HG03354 (cell line): ENCODE measurements around the gene ZSWIM5.
"Not testable (repeated sequence)": the region's sequence is repeated elsewhere in the genome, so short reads cannot be mapped to it uniquely, and the experiment has no call there.

ENCODE experiments used
- ATAC-seq: cut with Tn5 transposase; IDR thresholded peaks from one replicate; pipeline ENCODE4 v1.9.1; 2021; ENCODE audit warnings: mild to moderate bottlenecking; ENCODE audit not compliant: unreplicated experiment, poor library complexity, severe bottlenecking

Gene ZSWIM5

DNA sequence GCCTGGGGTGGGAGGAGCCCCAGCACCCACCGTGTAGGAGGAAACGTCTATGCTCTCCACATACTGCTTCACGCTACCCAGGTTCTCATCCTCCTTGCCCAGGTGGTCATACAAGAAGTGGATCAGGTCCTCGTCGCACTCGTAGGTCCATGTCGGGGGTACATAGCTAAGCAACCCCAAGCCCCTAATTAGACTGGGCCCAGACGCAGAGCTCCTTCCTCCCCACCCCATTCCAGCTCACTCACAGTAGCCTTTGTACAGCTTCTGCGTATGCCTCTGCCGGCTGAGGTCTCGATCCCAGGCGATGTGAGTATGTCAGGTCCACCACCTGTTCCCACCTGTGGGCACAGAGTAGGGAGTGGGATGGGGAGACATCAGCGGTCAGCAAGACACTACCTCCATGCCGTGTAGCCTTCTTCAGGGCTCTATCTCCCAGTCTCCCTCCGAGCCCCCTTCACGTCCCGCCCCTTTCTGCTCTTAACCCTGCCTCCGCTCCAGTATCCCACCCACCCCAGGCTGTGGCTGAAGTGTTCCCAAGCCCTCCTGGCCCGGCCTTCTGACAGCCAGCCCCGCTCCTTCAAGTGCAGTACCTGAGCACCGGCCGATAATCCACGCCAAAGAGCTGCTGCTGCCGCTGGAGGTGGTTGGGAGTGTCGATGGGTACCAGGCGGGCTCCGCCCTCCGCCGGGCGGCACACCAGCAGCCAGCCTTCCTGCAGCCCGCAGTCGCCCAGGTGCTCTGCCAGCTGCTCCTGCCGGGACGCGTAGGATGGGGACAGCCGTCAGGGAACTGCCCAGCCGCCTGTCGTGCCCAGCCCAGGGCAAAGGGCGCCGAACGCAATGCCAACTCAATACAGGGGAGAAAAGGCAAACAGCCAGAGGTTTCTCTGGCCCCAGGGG, 196.2 kb downstream of the ZSWIM5 start:
- no peak for ATAC-seq

DNA sequence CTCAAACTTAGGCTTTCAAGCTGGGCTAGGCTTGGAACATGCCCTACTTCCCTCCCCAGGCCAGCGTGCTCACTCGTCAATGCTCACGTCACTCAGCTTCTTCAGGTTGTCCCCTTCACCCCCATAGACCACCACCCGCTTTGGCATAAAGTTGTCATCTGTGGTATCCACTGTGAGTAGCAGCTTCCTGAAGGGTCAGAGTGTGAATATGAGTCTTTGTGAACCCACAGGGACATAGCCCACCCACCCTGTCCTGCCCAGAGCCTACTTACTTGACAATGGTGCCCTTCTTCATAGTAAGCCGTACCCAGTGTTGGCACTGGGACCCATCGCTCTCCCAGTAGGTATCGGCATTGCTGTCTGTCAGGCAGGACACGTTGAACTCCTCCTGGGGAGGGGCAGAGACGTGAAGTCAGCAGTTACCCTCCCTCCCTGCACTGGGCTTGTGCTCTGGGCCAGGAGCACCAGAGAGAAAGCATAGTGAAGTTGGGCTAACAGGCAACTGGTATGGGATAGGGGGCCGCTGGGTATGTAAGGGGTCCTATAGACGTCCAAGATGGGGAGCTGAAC, 197.0 kb downstream of the ZSWIM5 start:
- no peak for ATAC-seq

DNA sequence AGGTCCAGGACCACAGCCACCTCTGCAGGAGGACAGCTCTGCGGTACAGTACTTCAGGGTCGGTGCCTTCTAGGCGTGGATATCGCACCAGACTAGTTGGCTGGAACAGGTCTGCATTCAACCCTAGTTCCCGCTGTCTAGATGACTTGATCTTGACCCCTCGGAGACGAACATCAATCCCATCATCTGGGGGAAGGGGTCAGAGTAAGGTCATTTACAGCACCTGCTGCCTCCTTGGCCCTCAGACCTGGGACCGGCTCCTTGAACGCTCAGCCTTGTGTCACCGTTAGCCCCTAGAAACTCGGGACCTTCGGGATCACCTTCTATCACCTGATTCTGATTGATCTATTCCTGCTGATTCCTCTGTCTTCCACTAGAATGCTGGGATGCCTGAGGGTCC, 197.9 kb downstream of the ZSWIM5 start:
- ATAC-seq = no peak

DNA sequence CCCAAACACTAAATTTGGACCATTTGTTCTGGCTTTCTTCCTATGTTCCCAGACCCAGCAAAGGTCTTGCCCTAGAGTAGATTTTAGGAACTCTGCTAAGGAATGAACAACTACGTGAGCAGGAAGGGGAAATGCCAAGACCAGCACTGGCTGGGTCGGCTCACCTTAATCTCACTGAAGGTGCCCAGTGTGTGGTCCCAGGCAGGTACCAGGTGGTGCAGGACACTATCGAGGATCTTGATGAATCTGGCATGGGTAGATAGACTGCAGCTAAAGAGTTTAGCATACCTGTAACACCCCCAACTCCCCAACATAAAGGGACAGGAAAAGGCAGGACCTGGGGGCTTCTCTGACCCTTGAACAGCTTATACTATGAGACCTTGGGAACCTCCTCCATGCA, 198.3 kb downstream of the ZSWIM5 start:
- no peak for ATAC-seq

DNA sequence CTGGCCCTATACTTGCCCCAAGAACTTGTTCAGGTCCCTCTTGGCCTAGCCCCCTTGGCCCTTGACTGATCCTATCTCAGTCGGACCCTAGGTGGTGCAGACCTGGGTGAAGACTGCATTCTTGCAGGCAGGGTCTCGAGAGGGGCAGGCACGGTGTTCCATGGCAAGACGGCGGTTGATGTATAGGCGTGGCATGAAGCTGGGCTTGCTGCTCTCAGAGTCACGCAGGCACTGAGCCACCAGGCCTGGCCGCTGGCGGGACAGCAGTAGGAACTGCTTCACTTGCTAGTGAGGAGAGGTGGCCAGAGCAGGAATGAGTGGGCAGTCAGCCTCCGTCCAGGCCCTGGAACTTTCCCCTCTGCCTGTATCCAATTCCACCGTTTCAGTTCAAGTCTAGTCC, 199.1 kb downstream of the ZSWIM5 start:
- no peak for ATAC-seq

DNA sequence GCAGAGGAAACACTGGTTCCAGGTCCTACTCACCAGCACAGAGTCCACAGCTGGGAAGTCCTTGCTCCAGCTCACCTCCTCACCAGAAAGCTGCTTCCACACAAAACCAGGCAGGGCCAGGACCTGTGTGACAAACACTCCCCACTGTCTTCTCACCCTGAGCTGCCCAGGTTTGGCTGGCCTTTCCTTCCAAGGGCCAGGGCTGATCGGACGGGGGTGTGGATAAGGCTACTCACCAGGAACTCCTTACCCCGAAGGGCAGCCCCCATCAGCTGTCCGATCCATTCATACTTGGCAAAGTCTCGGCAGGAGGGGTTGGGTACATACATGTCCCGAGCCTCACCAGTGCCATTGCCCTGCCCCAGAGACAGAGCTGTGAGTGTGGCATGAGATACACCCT, 200.6 kb downstream of the ZSWIM5 start:
- no peak for ATAC-seq

DNA sequence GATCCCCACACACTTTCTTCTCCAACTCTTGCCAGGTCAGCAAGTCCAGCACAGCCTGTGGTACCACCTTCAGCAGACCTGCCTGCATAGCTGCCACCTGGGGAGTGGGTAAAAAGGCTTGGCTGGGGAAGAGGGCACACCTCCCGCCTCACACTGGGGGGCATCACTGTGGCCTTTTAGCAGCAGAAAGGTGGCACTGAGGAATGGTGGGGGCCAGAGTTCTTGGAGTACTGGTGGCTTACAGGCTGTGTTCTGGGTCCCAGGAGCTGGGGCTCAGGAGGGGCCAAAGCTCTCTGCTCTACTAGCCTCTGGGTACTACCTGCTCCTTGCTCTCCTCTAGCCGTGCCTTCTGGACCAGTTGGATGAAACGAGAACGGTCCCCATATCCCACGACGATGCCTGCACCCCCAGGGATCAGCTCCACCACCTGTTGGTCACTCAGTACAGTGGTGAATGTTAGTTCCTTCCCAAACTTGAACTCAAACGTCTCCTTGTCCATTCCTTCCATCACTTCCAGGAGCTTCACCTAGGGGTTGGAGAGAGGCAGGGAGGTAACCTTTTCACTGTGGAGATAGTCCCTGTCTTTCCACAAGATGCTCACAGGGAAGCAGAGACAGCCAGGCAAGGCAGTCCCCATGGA, 202.0 kb downstream of the ZSWIM5 start:
- ATAC-seq = no peak

DNA sequence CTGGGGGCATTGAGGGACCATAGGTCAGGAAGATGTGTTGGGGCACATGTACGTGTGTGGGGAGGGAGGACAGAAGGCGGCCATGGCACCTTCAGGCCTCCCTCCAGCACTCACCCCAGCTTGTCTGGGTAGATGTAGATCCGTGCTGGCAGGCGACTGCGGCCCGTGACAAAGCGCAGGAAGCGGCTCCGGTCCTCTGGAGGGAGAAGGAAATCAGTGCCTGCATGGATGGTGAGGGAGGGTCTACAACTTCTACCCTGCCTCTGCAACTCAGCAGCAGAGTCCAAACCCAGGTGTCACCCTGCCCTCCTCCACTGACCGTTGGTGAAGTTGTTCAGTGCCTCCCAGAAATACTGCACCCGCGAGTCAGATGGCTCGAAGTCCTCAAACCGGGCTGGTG, 202.7 kb downstream of the ZSWIM5 start:
- no peak for ATAC-seq

DNA sequence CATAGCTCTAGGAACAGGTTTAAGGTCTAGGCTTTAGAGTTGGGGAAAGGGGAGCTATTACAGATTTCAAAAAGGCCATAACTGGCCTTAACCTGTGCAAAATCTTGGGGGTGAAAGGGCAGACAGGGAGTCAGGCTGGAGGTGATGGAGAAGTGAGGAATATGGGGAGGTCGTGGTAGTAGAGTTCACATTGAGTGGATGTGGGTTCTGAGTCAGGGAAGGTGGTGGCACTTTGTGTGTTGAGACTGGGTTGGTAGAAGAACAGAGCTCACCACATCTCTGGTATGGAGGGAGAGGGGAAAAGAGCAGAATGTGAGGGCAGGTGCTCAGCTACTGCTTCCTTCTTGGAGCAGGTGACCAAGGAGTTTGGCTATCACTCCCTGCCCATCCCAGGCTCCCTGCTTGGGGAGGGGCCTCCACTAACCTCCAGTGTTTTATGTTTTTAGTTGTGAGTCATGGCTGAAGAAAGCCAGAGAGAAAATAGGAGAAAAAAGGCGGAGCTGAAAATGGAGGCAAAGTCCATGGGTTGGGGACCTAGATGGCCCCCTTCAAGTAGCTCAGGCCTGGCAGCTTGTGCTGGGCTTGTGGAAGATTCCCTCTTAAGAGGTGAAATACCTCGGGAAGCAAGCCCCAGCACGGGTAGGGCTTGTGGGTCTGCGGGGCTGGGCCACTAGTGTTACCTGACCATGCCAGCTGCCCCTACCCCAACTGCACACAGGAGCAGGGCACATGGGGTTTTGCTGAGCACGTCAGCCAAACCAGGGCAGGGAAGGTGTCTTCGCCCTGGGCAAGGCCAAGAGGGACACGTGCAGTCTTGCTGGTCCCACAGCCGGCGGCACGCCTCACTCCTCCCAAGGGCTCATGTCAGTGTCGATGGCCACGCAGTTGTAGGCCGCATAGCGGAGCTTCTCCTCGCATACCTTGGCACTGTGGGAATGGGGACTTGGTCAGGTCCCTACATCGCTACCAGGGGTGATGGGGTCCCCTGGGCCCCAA, 203.5 kb downstream of the ZSWIM5 start:
- no peak for ATAC-seq

DNA sequence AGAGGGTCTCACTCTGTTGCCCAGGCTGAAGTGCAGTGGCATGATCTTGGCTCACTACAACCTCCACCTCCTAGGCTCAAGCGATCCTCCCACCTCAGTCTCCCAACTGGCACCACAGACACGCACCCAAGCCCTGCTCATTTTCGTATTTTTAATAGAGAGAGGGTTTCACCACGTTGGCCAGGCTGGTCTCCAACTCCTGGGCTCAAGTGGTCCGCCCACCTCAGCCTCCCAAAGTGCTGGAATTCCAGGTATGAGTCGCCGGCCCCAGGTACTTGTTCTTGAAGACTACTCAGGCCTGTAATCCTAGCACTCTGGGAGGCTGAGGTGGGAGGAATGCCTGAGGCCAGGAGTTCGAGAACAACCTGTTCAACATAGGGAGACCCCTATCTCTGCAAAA, 204.8 kb downstream of the ZSWIM5 start:
- ATAC-seq = not testable (repeated sequence)

DNA sequence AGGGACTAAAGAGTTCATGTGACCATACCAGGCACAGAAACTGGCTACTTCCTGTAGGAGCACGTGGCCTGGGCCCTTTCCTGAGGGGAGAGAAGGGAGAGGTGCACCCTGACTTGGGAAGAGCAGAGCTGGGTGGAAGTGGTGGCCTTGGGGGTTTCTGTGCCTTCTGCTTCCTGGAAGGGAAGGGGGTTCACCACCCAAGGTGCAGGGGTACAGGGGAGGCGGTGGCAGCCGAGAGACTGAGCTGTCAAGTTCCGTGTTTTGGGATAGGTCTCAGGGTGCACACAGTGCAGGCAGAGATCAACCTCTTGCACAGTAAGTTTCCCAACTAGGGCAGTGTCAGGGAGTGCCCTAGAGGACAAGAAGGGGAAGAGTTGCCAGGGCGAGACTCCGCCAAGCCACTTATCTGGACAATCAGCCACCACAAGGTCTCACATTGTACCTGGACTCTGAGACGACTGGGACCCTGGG, 205.4 kb downstream of the ZSWIM5 start:
- no peak for ATAC-seq

DNA sequence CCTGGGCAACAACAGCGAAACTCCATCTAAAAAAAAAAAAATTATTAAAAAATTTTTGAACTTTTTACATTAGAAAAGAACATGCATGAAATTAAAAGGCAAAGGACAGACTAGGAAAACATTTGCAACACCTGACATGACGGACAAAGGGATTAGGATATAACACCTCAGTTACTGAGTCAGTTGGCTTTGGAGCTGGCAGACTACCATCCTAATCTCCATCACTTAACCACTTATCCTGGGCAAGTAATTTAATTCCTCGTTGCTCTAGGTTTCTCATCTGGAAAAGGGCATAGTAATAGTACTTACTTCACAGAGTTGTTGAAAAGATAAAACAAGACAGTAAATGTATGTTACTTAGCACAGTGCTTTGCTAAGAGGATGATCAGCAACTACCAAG, 207.2 kb downstream of the ZSWIM5 start:
- ATAC-seq = no peak

DNA sequence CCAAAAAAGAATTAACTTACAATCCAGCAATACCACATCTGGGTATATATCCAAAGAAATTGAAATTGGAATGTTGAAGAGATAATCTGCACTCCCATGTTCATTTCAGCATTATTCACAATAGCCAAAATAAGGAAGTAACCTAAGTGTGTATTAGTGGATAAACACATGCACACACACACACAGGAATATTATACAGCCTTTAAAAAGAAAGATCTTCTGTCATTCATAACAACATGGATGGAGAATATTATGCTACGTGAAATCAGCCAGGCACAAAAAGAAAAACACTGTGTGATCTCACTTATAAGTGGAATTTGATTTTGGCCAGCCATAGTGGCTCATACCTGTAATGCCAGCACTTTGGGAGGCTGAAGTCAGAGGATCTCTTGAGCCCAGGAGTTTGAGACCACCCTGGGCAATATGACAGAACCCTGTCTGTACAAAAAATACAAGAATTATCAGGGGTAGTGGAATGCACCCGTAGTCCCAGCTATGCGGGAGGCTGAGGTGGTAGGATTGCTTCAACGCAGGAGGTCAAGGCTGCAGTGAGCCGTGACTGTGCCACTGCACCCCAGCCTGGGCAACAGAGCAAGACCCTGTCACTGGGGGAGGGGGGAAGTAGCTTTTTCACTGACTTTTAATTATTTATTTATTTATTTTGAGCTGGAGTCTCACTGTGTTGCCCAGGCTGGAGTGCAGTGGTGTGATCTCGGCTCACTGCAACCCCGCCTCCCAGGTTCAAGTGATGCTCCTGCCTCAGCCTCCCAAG, 210.8 kb downstream of the ZSWIM5 start:
- ATAC-seq = no peak

DNA sequence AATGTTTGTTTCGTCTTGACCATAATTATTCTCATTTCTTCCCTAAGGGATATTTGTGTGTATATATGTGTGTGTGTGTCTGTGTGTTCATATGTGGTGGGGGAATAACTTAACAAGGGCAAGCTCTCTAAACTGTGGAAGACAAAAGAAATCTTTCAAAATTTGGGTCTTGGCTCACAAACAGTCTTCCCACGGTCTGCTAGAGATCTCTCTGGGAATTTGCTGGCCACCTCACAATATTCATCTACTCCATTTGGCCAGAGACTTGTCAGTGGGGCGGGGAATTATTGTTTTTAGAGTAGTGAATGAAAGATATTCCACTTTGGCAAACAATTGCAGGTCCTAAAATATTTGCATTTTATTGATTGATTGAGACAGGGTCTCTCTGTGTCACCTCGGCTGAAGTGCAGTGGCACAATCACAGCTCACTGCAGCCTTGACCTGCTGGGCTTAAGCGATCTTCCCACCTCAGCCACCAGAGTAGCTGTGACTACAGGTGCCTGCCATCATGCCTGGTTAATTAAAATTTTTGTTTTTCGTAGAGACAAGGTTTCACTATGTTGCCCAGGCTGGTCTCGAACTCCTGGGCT, 212.0 kb downstream of the ZSWIM5 start:
- ATAC-seq = no peak

DNA sequence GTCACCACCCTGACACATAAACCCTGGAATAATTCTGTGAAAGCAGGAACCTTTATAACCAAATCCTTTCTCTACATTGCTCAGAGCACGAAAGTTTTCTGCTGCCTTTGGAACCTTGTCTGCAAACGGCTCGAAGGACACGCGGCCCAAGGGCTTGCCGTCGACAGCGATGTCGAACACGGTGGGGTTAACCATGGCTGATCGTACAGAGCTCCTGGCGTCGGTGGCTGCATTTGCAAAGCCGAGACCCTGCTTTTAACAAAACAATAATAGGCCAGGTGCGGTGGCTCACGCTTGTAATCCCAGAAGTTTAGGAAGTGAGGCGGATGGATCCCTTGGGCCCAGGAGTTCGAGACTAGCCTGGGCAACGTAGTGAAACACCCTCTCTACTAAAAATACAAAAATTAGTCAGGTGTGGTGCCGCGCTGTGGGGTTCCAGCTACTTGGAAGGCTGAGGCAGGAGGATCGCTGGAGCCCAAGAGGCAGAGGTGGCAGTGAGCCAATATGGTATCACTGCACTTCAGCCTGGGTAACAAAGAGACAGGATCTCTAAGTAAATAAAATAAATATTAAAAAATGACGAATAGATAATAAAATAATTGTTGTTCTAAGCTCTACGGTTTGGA, 217.8 kb downstream of the ZSWIM5 start:
- ATAC-seq = no peak

DNA sequence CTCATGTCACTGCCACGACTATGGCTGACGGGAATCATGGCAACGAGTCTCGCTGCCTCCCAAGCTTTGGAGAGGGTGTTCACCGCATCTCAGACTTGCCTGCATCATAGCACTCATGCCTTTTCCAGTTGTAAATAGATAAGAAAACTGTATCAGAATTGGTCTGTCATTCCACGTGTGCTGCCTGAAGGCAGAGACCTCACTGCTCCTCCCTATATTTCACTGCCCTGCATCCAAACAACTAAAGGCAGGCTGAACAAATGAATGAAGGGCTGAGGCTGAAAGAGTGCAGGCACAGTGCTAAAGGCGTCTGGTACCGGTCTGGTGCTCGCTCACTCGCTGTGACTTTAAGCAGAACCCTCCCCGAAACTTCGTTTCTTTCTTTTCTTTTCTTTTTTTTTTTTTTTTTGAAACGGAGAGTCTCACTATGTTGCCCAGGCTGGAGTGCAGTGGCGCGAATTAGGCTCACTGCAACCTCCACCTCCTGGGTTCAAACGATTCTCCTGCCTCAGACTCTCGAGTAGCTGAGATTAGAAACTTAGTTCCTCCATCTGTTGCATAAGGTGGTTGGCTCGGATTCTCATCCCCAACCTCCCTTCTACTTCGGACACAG, 220.6 kb downstream of the ZSWIM5 start:
- ATAC-seq = peak; percentile 15

DNA sequence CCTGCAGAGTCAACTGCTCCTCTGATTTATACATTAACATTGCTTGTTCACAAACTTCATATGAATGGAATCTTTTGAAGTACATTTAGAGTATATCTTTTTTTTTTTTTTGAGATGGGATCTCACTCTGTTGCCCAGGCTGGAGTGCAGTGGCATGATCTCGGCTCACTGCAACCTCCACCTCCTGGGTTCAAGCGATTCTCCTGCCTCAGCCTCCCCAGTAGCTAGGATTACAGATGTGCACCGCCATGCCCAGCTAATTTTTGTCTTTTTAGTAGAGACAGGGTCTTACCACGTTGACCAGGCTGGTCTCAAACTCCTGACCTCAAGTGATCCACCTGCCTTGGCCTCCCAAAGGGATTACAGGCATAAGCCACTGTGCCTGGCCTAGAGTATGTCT, 229.0 kb downstream of the ZSWIM5 start:
- not testable (repeated sequence) for ATAC-seq

DNA sequence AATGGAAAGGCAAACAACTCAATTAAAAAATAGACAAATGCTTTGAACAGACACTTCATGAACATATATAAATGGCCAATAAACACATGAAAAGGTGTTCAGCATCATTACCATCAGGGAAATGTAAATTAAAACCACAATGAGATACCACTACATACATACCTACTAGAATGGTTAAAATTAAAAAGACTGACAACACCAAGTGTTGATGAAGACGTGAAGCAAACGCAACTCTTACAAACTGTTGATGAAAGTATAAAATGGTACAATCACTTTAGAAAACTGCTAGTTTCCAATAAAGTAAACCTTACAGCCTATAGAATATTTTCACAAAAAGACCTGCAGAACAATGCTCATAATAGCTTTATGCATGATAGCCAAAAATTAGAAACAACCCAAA, 230.2 kb downstream of the ZSWIM5 start:
- no peak for ATAC-seq
